HL-60 (cell line): ENCODE data around the gene SCN1B.

Source experiments
- CTCF ChIP-seq: IDR thresholded peaks from one replicate; pipeline ENCODE4 v1.5.1; 2011; ENCODE audit warnings: low read length, control low read depth, inconsistent platforms; ENCODE audit not compliant: insufficient read depth
- GABPA ChIP-seq: IDR thresholded peaks from 2 replicates; pipeline ENCODE4 v1.6.1; 2012; ENCODE audit warnings: low read depth
- POLR2AphosphoS5 ChIP-seq: IDR thresholded peaks from 2 replicates; pipeline ENCODE4 v1.6.1; 2012; ENCODE audit warnings: low read depth
- REST ChIP-seq: IDR thresholded peaks from 2 replicates; pipeline ENCODE4 v1.6.1; 2012; ENCODE audit warnings: low read depth; ENCODE audit not compliant: insufficient replicate concordance
- SPI1 ChIP-seq: IDR thresholded peaks from 2 replicates; pipeline ENCODE4 v1.6.1; 2012; ENCODE audit warnings: low read depth, mild to moderate bottlenecking, borderline replicate concordance

- TF ChIP-seq CTCF (no peak), REST (no peak), POLR2AphosphoS5 (no peak), GABPA (no peak), SPI1 (no peak)
These were observed 13.6 kb downstream of the SCN1B start for GRCh38 chr19:35043906-35044305.
